Astrocyte (in vitro differentiated cells and primary cell): ENCODE data around the gene AATK.

ENCODE experiments used
- CTCF ChIP-seq: IDR thresholded peaks from 2 replicates; pipeline ENCODE4 v1.5.1; 2011; ENCODE audit warnings: low read depth, mild to moderate bottlenecking, inconsistent platforms, low read length, moderate library complexity; ENCODE audit not compliant: insufficient read depth
- EZH2 ChIP-seq: IDR thresholded peaks from 2 replicates; pipeline ENCODE4 v1.6.1; 2012; ENCODE audit warnings: mild to moderate bottlenecking, low read length, inconsistent platforms; ENCODE audit not compliant: insufficient read depth

- no peak for TF ChIP-seq CTCF
- TF ChIP-seq EZH2 = no peak
Measured at GRCh38 chr17:81212365-81212764, 46.3 kb upstream of the AATK start.
